ENCODE results near the gene HDAC4.

The HDAC4 gene

DNA sequence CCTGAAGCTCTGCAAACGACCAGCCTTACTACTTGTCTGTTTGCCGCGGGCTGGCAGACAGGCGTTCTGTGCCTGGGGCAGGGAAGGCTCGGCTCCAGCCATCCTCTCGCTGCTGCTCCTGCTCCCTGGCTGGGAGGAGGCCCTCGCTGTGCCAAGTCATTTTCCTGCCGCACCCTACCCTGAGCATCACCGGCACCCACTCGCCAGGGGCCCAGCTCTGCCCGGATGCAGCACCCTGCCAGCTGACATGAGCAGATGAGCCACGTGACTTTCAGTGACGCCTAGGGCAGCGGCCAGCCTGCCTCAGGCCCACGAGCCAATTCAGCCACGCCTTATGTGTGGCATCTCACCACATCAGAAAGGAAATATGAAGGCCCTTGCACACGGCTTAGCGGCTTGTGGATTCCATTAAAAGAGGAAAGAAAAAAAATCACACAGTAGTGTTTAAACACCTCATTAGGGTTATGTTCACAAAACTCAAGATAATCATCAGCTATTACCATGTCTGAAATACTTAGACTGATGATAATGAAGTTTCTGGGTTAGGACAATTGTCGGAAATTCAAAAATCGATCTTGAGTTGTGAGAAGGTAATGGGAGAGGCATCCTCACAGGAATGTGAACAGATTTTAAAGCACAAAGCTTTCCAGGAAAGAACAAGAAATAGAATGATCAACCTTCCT is 302.4 kb downstream of the HDAC4 start:
- H3K27ac ChIP-seq (ENCODE audit: low read length) = no peak overlapping the region
- H3K27me3 ChIP-seq (ENCODE audit: insufficient read depth, low read length) = no peaks in the 10 kb centered on the region

DNA sequence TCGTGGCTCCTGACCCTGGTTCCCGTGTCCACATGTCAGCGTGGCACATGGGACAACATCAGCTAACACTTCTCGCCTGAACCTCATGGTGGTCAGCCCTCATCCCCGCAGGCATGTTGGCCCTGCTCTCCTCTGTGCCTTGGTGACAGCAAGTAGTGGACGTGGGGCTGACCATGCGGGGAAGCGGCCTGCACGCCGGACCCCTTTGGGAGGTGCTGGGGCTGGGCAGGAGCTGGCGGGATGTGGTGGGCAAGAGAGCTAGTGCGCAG is 303.5 kb downstream of the HDAC4 start:
- Histone ChIP-seq H3K27me3 (ENCODE audit: insufficient read depth, low read length) (no peaks in the 10 kb centered on the region), H3K9ac (ENCODE audit: low read depth, low read length) (no peak overlapping the region), H3K36me3 (ENCODE audit: insufficient read depth, low read depth, low read length) (peaks cover 5% of the 10 kb centered on the region; the same call in 1 of the 2 replicates), H3K4me1 (ENCODE audit: insufficient read depth, low read length) (peaks cover 4% of the 10 kb centered on the region), H3K4me3 (ENCODE audit: low read length) (no peak overlapping the region), H3K27ac (ENCODE audit: low read length) (no peak overlapping the region), H3K9me3 (ENCODE audit: insufficient read depth, low read depth, low read length) (no peaks in the 10 kb centered on the region)

More for the DNA sequence above, 302.4 kb downstream of the HDAC4 start:
- no peak overlapping the region for H3K4me3 ChIP-seq (ENCODE audit: low read length)
- H3K9ac ChIP-seq (ENCODE audit: low read depth, low read length) = no peak overlapping the region
- peaks cover 3% of the 10 kb centered on the region for H3K4me1 ChIP-seq (ENCODE audit: insufficient read depth, low read length)
- peaks cover 5% of the 10 kb centered on the region; the same call in 1 of the 2 replicates for H3K36me3 ChIP-seq (ENCODE audit: insufficient read depth, low read depth, low read length)
- H3K9me3 ChIP-seq (ENCODE audit: insufficient read depth, low read depth, low read length) = no peaks in the 10 kb centered on the region

DNA sequence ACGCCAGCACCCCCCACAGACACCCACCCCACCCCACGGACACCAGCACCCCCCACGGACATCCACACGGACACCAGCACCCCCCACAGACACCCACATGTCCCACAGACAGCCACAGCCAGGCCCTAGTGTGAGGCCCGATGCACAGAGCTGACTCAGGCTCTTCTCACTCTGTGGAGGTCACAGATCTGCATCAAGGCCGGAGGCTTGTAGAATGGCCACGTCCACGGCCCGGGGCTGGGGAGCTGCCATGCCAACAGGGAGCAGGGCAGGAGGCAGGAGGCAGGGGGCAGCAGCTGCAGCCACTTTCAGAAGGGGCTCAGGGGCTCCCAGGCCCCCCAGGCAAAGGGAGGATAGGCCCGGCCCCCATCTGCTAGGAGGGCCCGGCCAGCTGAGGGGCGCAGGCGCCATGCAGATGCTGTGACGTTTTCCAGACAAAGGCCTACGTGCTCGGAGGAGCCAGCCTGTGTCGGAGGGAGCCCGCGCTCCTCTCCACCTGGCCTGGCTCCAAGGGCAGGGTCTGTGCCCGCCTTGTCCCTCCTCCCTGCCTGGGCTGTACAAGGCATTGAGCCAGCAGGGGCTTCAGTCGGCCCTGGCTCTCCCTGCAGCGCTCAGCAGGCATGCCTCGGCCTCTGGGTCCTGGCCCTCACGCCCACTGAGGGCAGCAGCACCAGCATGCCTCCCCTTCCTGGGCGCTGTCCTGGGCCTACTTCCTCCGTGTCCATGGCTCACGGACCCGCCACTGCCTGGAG is 304.0 kb downstream of the HDAC4 start:
- Histone ChIP-seq H3K27ac (ENCODE audit: low read length) (no peak overlapping the region), H3K4me1 (ENCODE audit: insufficient read depth, low read length) (peaks cover 4% of the 10 kb centered on the region), H3K9ac (ENCODE audit: low read depth, low read length) (no peak overlapping the region), H3K27me3 (ENCODE audit: insufficient read depth, low read length) (no peaks in the 10 kb centered on the region), H3K9me3 (ENCODE audit: insufficient read depth, low read depth, low read length) (no peaks in the 10 kb centered on the region), H3K4me3 (ENCODE audit: low read length) (no peak overlapping the region), H3K36me3 (ENCODE audit: insufficient read depth, low read depth, low read length) (0 out of 2 replicates have a peak, but pooled peaks cover 5% of the 10 kb centered on the region)

DNA sequence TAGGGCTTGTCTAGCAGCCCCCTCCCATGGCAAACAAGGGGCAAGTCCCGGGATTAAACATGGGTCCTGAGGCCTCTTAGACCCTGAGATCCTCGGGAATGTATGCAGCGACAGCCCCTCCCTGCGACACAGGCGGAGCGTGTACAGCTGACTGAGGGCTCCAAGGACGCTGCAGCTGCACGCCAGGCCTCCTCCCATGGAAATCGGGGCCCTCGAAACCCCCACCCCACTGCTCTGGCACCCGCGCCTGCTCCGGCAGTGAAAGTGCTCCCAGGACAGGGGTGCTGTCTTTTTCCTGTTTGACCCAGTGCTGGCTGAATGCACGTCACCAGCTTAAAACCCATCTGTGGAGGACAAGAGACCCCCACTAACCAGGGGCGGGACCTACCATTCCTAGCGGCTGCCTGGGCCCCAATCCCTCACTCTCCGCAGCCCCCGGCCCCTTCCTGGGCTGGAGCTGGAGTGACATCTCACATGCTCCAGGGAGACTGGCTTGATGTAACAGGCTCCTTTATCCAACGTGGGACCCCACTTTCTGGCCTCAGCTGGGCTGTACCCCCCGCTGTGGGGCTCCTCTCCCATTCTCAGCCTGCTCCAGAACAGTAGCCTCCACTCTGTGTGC is 305.2 kb downstream of the HDAC4 start:
- no peaks in the 10 kb centered on the region for H3K27me3 ChIP-seq (ENCODE audit: insufficient read depth, low read length)
- H3K4me3 ChIP-seq (ENCODE audit: low read length) = no peak overlapping the region
- H3K9ac ChIP-seq (ENCODE audit: low read depth, low read length) = no peak overlapping the region
- H3K4me1 ChIP-seq (ENCODE audit: insufficient read depth, low read length) = peaks cover 4% of the 10 kb centered on the region
- 0 out of 2 replicates have a peak, but pooled peaks cover 5% of the 10 kb centered on the region for H3K36me3 ChIP-seq (ENCODE audit: insufficient read depth, low read depth, low read length)
- H3K9me3 ChIP-seq (ENCODE audit: insufficient read depth, low read depth, low read length) = no peaks in the 10 kb centered on the region
- no peak overlapping the region for H3K27ac ChIP-seq (ENCODE audit: low read length)

DNA sequence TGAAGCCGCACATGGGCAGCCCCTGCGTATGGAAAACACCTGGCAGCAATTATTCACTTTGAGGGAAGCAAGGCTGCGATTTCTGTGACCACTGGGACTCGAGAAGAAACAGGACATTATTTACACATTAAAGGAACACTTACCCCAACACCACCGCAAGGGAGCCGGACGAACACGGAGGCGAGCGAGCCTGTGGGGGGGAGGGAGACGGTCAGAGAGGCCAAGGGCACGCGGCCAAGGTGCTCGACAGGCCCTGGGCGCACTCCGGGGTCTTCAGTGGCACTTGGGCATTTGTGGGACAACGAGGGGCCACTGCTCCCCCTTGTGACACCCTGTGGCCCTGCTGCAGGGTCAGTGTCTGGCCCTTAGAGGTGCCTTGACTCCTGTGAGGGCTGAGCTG is 306.0 kb downstream of the HDAC4 start:
- H3K4me1 ChIP-seq (ENCODE audit: insufficient read depth, low read length) = peaks cover 4% of the 10 kb centered on the region
- no peaks in the 10 kb centered on the region for H3K27me3 ChIP-seq (ENCODE audit: insufficient read depth, low read length)
- H3K9me3 ChIP-seq (ENCODE audit: insufficient read depth, low read depth, low read length) = no peaks in the 10 kb centered on the region
- H3K36me3 ChIP-seq (ENCODE audit: insufficient read depth, low read depth, low read length) = 0 out of 2 replicates have a peak, but pooled peaks cover 5% of the 10 kb centered on the region
- H3K4me3 ChIP-seq (ENCODE audit: low read length) = no peak overlapping the region
- H3K9ac ChIP-seq (ENCODE audit: low read depth, low read length) = no peak overlapping the region
- no peak overlapping the region for H3K27ac ChIP-seq (ENCODE audit: low read length)

DNA sequence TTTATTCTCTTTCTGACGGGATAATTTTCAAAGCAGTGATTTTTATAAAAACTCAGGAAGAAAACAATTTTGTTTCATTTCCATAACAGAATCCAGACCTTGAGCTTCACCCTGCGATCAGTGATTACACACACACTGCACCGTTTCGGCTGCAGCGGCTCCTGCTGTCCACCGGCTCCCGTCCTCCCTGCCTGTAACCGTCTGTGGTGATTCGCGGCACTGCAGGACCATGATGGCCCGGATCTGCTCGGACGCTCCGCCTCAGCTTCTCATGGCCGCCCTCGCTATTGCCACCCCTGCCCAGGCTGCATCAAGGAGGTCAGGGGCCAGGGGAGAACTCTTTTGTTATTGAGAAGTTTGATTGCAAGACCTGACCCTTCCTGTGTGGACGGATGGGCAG is 306.9 kb downstream of the HDAC4 start:
- H3K27me3 ChIP-seq (ENCODE audit: insufficient read depth, low read length) = no peaks in the 10 kb centered on the region
- 0 out of 2 replicates have a peak, but pooled peaks cover 5% of the 10 kb centered on the region for H3K36me3 ChIP-seq (ENCODE audit: insufficient read depth, low read depth, low read length)
- H3K9ac ChIP-seq (ENCODE audit: low read depth, low read length) = no peak overlapping the region
- H3K4me1 ChIP-seq (ENCODE audit: insufficient read depth, low read length) = peaks cover 4% of the 10 kb centered on the region
- H3K9me3 ChIP-seq (ENCODE audit: insufficient read depth, low read depth, low read length) = no peaks in the 10 kb centered on the region
- H3K27ac ChIP-seq (ENCODE audit: low read length) = no peak overlapping the region
- H3K4me3 ChIP-seq (ENCODE audit: low read length) = no peak overlapping the region

DNA sequence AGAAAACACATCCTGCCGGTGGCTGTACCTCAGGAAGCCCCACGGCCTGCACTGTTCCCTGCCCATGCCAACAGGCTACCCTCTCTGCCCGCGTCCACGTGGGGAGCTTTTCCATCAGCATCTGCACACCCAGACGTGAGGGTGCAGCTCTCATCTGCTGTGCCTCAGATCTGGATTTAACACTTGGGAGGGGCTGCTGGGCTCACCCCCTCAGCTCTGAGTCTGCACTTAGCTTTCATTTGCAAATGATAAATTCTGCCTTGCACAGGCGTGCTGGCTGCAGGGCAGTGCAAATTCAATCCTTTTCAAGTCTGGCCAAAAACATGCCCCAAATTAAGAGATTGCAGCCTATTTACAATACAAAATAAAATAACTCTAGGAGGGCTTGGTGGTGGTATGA is 307.3 kb downstream of the HDAC4 start:
- no peak overlapping the region for H3K27ac ChIP-seq (ENCODE audit: low read length)
- peaks cover 4% of the 10 kb centered on the region for H3K4me1 ChIP-seq (ENCODE audit: insufficient read depth, low read length)
- no peak overlapping the region for H3K9ac ChIP-seq (ENCODE audit: low read depth, low read length)
- 0 out of 2 replicates have a peak, but pooled peaks cover 5% of the 10 kb centered on the region for H3K36me3 ChIP-seq (ENCODE audit: insufficient read depth, low read depth, low read length)
- no peaks in the 10 kb centered on the region for H3K9me3 ChIP-seq (ENCODE audit: insufficient read depth, low read depth, low read length)
- H3K4me3 ChIP-seq (ENCODE audit: low read length) = no peak overlapping the region
- H3K27me3 ChIP-seq (ENCODE audit: insufficient read depth, low read length) = no peaks in the 10 kb centered on the region

DNA sequence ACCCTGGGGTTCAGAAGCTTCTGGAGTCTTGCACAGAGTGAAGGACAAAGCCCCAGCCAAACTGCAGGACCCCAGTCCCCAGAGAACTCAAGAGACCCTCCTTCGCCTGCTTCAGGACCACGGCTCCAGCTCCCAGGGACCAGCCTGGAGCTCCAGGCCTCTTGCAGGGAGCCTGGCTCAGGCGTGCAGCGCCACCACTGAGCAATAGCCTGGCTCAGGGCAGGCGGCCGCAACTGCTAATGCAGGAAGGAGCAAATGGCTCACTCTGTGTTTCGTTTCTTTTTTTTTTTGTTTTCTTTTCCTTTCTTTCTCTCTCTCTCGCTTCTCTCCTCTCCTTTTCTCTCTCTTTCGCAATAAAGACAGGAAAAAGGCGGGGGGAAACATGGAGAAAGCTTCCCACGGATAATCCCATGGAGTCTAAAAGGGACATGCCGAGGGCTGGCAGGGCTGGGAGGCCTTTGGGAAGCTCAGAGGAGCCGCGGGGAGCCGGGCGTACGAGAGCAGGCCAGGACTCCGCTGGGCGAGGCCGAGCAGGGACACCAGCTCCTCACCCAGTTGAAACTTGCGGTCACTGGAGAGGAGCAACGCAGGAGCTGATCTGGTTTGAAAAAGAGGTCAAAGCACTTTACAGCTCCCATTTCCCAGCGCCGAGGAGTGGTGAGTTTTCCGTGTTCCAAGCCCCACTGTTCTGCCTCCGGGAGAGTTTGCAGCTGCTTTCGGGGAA is 308.1 kb downstream of the HDAC4 start:
- no peaks in the 10 kb centered on the region for H3K9me3 ChIP-seq (ENCODE audit: insufficient read depth, low read depth, low read length)
- no peak overlapping the region for H3K9ac ChIP-seq (ENCODE audit: low read depth, low read length)
- no peak overlapping the region for H3K4me3 ChIP-seq (ENCODE audit: low read length)
- H3K27ac ChIP-seq (ENCODE audit: low read length) = no peak overlapping the region
- H3K36me3 ChIP-seq (ENCODE audit: insufficient read depth, low read depth, low read length) = 0 out of 2 replicates have a peak, but pooled peaks cover 5% of the 10 kb centered on the region
- no peaks in the 10 kb centered on the region for H3K27me3 ChIP-seq (ENCODE audit: insufficient read depth, low read length)
- peaks cover 4% of the 10 kb centered on the region for H3K4me1 ChIP-seq (ENCODE audit: insufficient read depth, low read length)

DNA sequence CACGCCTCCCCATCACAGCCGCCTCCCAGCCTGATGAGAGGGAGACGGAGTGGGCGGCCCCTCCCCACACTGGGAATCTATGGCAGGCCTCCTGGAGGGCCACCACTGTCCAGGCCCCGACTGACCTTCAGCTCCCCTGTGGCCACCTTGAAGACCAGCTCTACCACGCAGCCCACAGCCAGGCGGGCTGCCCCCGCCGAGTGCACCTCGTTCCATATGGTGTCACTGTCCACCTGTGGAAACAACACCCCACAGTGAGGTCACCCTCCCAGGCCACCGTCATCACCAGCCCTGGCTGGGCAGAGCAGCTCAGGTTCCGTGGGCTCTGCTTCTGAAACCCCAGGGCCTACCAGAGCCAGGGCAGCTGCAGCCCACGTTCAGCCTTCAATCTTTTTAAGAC is 310.9 kb downstream of the HDAC4 start:
- no peak overlapping the region for H3K4me3 ChIP-seq (ENCODE audit: low read length)
- peaks cover 4% of the 10 kb centered on the region for H3K4me1 ChIP-seq (ENCODE audit: insufficient read depth, low read length)
- 0 out of 2 replicates have a peak, but pooled peaks cover 5% of the 10 kb centered on the region for H3K36me3 ChIP-seq (ENCODE audit: insufficient read depth, low read depth, low read length)

DNA sequence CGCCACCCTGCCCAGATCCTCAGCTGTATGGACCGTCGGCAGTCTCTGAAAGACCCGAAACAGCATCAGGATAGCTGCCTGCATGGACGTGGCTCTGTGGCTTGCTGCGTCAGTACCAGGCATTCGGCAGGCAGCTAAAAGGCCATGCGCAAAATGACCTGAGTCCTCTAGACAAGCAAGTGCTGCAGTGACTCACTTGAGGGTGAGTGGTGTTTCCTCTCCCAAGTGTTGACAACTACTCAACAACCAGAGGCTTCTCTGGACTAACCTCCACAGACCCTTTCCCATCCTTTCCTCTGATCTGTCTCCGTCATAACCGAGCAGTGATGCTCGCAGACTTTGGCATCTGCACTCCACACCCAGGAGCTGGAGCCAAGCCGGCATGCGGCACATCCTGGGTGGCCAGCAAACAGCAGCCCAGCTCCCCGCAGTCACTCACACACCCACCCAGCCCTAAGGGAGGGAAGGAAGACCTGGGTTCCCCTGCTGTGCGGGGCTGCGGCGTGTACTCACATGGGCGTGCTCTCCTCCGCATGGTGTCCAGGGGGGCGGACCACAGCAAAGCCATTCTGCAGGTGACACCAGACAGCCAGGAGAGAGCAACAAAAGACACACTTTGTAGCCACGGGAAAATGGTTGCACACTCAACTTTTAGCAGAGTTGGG is 313.6 kb downstream of the HDAC4 start:
- no peaks in the 10 kb centered on the region for H3K4me1 ChIP-seq (ENCODE audit: insufficient read depth, low read length)
- H3K27me3 ChIP-seq (ENCODE audit: insufficient read depth, low read length) = no peaks in the 10 kb centered on the region
- no peaks in the 10 kb centered on the region for H3K9me3 ChIP-seq (ENCODE audit: insufficient read depth, low read depth, low read length)
- H3K36me3 ChIP-seq (ENCODE audit: insufficient read depth, low read depth, low read length) = no peaks in the 10 kb centered on the region
- H3K27ac ChIP-seq (ENCODE audit: low read length) = no peak overlapping the region
- H3K9ac ChIP-seq (ENCODE audit: low read depth, low read length) = no peak overlapping the region
- no peak overlapping the region for H3K4me3 ChIP-seq (ENCODE audit: low read length)

More for the DNA sequence above, 310.9 kb downstream of the HDAC4 start:
- no peak overlapping the region for H3K27ac ChIP-seq (ENCODE audit: low read length)
- H3K9me3 ChIP-seq (ENCODE audit: insufficient read depth, low read depth, low read length) = no peaks in the 10 kb centered on the region
- no peak overlapping the region for H3K9ac ChIP-seq (ENCODE audit: low read depth, low read length)
- H3K27me3 ChIP-seq (ENCODE audit: insufficient read depth, low read length) = no peaks in the 10 kb centered on the region

DNA sequence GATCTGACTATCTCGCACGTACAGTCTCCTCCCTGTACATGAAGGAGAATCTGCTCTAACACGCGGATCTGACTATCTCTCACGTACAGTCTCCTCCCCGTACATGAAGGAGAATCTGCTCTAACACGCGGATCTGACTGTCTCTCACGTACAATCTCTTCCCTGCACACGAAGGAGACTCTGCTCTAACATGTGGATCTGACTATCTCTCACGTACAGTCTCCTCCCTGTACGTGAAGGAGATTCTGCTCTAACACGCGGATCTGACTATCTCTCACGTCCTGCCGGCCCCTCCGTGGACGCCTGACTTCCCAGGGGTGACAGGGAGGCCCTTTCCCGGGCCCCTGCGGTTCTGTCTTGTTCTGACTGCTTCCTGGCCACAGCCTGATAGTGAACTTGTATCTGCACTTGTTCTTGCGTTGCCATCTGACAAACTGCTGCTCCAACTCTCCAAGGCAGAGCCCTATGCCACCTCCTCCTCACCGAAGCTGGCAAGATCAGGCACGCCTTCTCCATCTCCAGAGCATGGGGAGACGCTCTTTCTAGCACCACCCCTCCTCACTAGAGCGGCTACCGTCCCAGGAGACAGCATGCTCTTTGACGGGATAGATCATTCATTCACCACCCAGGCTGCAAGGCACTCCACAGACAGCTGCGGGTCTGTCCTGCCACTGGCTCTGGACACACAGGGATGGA is 314.3 kb downstream of the HDAC4 start:
- Histone ChIP-seq H3K4me1 (ENCODE audit: insufficient read depth, low read length) (no peaks in the 10 kb centered on the region), H3K9ac (ENCODE audit: low read depth, low read length) (no peak overlapping the region)

More for the DNA sequence above, 314.3 kb downstream of the HDAC4 start:
- Histone ChIP-seq H3K4me3 (ENCODE audit: low read length) (no peak overlapping the region), H3K9me3 (ENCODE audit: insufficient read depth, low read depth, low read length) (no peaks in the 10 kb centered on the region), H3K27me3 (ENCODE audit: insufficient read depth, low read length) (no peaks in the 10 kb centered on the region), H3K36me3 (ENCODE audit: insufficient read depth, low read depth, low read length) (no peaks in the 10 kb centered on the region), H3K27ac (ENCODE audit: low read length) (no peak overlapping the region)

Measured in iPS-20b (cell line).